Transverse colon (tissue), 4 donors: ENCODE data around the gene NCKAP5L.

Source experiments
- CTCF ChIP-seq, 5 experiments: fragments of 200-600 bp in 3 of 5; fragments of 450-650 bp in 2 of 5; sonication (generic) in 3 of 5; IDR thresholded peaks; 1 replicate in 2 of 5; 2 replicates in 3 of 5; pipeline ENCODE4 v1.5.1; 2016 to 2017; ENCODE audit warnings: antibody characterized with exemption in 5 of 5, inconsistent platforms in 3 of 5, mild to moderate bottlenecking in 2 of 5, moderate library complexity in 1 of 5
- EP300 ChIP-seq: sonication (generic); formaldehyde crosslinking; IDR thresholded peaks from one replicate; pipeline ENCODE4 v1.6.1; 2017; ENCODE audit warnings: antibody characterized with exemption, low read depth
- POLR2A ChIP-seq: fragments of 450-650 bp; IDR thresholded peaks from one replicate; pipeline ENCODE4 v1.6.1; 2016; ENCODE audit warnings: antibody characterized with exemption, mild to moderate bottlenecking, moderate library complexity
- POLR2AphosphoS5 ChIP-seq, 3 donors: sonication (generic); formaldehyde crosslinking; IDR thresholded peaks; one replicate each; pipeline ENCODE4 v1.6.1; 2016; ENCODE audit warnings: antibody characterized with exemption in 3 of 3

GRCh38 chr12:49807991-49808580 lies 20.1 kb downstream of the NCKAP5L start:
- TF ChIP-seq CTCF (IDR thresholded peaks at IDR 0.05) (no peak), POLR2A (no peak), POLR2AphosphoS5 (IDR thresholded peaks at IDR 0.05) (no peak), EP300 (no peak)
